GM18861 (cell line): Measurements from ENCODE around the gene HNRNPR.
"Not testable (repeated sequence)": the region's sequence is repeated elsewhere in the genome, so short reads cannot be mapped to it uniquely, and the experiment has no call there.

Experiments
- ATAC-seq: cut with Tn5 transposase; IDR thresholded peaks from one replicate; pipeline ENCODE4 v1.9.1; 2021; ENCODE audit not compliant: unreplicated experiment

Gene HNRNPR

DNA sequence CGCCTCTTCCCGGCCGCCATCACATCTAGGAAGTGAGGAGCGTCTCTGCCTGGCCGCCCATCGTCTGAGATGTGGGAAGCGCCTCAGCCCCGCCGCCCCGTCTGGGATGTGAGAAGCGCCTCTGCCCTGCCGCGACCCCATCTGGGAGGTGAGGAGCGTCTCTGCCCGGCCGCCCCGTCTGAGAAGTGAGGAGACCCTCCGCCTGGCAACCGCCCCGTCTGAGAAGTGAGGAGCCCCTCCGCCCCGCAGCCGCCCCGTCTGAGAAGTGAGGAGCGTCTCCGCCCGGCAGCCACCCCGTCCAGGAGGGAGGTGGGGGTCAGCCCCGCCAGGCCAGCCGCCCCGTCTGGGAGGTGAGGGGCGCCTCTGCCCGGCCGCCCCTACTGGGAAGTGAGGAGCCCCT is 86.7 kb downstream of the HNRNPR start:
- not testable (repeated sequence) for ATAC-seq
